Stimulated activated CD4-positive, alpha-beta T cell treated with anti-CD3 and anti-CD28 coated beads, Interleukin-2, amount 100 ng/mL, for 24 hours (primary cell): Measurements from ENCODE around the gene ARL5C.
A peak's percentile ranks its signal among the peaks of the same experiment; 100 is the strongest.

Source experiments
- DNase-seq, 2 donors: peaks; one replicate each; pipeline ENCODE4 v3.0.0-alpha.2; 2020

ARL5C gene, protein sequence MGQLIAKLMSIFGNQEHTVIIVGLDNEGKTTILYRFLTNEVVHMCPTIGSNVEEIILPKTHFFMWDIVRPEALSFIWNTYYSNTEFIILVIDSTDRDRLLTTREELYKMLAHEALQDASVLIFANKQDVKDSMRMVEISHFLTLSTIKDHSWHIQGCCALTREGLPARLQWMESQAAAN

GRCh38 chr17:39165841-39166349, at the start of gene ARL5C:
Gene ARL5C, minus strand, starts transcription at chr17:39166161. Its CDS starts 401 bp downstream, at chr17:39165760.
- DNase-seq: no peak

DNA sequence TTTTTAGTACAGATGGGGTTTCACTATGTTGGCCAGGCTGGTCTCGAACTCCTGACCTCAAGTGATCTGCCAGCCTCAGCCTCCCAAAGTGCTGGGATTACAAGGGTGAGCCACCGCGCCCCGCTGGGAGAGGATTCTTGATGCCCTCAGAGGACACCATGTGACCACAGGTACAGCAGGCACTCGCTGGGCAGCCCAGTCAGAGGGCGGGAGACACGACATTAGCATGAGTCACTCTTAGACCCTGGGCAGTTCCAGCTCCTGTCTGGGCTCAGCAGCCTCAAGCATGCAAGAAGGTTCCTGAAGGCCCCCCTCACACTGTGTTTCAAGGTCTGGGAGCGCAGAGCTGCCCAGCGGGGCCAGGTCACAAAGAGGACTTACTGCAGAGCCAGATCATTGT, 47.9 kb upstream of the ARL5C start:
- DNase-seq: no peak

DNA sequence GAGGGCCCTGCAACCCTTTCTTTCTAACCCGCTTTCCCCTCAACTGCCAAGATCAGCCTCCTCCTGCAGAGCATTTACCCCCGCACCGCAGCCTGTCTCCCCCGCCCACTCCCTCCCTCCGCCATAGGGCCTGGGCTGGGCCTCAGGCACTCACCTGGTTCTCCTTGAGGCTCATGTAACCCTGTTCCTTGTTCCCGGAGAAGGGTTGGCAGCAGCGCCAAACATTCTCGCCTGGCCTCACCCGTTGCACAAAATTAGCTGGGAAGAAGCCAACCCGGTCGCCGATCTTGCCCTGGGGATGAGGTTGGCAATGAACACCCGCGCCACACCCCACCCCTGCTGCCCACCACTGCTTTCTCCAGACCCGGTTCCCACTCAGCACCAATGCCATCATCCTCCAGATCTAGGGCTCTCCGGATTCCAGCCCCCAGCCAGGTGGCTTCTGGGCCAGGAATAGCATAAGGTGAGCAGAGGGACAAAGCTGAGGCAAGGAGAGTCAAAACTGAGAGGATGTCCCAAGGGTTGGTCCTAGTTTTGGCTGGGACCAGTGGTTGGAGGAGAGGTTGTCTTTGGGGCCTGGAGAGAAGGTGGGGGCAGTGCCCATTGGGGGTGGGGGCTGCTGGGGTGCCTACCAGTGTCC, 47.0 kb upstream of the ARL5C start:
- DNase-seq: no peak

- DNase-seq: no peak
Measured at GRCh38 chr17:39212195-39212810, 46.3 kb upstream of the ARL5C start.

DNA sequence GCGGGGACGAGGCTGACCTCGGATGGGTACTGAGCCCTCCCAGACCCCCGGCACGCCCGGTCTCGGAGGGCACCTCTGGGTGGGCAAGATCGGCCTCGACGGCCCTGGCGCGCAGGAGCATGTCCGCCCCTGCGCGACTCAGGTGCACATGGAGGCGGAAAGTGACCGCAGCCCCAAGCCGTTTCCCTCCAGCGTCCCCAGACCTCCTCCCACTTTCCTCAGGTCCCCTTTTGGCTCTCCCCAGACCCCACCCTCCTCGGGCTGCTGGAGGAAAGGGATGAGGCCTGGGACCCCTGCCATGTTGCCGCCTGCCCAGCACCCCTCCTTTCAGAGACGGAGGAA, 44.1 kb upstream of the ARL5C start:
- no peak for DNase-seq

DNA sequence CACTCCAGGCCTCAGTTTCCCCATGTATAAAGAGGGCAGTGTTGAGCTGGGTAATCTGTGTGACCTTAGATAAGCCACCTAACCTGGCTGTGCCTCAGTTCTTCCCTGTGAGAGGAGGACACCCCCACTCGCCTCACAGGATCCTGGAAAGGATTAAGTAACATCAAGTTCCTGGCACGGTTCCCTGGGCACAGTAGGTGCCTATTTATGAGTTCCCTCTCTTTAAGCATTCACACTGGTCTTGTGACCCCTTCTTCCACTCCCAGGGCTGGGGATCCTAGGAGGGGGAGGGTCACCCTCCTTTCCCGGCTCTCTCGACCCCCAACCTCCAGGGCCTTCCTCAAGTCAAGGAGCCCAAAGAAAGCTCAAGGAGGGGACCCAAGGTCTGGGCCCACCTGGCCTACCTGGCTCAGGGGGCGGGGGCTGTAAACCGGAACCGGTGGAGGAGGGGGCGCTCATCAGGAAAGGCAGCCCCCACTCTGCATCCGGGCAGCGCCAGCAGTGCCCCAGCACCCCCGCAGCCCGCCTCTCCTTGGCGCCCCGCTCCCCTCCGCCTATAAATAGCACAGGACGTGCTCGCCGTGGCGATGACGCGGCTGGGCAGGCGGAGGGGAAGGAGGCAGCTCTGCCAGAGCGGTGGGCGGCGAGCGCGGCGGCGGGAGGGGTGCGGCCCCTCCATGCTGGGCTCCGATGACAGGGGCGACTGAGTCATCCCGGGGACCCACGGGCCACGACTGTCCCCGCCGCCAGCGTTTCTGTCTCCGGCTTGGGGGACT, 43.5 kb upstream of the ARL5C start:
- DNase-seq: peak; percentile 72 to 73

GRCh38 chr17:39208893-39209292, 42.9 kb upstream of the ARL5C start:
- DNase-seq: no peak

- no peak for DNase-seq
Measured at GRCh38 chr17:39208136-39208535, 42.2 kb upstream of the ARL5C start.

DNA sequence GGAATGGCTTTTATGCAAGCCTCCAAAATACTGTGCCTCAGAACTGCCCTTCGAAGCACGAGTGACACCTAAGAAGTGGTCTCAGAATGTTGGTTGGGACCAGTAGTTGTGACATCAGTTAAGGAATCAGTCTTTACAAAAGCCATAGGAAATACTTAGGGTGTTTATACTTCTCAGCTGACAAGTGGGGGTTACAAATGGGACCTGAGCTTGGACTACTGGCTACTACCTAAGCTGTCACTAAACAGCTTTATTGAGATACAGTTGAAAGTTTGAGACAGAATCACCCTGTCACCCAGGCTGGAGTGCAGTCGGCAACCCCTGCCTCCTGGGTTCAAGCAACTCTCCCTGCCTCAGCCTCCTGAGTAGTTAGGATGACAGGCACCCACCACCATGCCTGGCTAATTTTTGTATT, 39.2 kb upstream of the ARL5C start:
- no peak for DNase-seq

DNA sequence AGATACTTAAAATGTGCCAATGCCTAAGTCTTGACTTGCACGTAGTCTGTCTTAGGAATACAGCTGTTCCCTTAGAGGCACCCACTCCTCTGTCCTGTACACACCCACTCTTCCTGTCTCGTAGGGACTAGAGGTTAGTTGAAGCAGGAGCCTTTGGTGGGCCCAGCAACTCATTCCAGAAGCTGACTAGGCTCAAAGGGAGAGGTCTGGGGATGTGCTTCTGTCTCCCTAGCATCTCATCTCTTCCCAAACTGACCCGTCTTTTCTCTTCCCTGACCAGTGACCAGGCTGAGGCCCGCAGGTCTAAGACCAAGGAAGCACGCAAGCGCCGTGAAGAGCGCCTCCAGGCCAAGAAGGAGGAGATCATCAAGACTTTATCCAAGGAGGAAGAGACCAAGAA, 38.3 kb upstream of the ARL5C start:
- no peak for DNase-seq

GRCh38 chr17:39200957-39201510, 35.1 kb upstream of the ARL5C start:
- no peak for DNase-seq

GRCh38 chr17:39200070-39200879, 34.3 kb upstream of the ARL5C start, which contains the start of gene RPL19:
Gene RPL19, plus strand, starts transcription at chr17:39200283. Its CDS starts 62 bp downstream, at chr17:39200345.
- DNase-seq: peak; percentile 79 to 83

- peak; percentile 87 to 90 for DNase-seq
Measured at GRCh38 chr17:39199820-39200069, 33.8 kb upstream of the ARL5C start.

- no peak for DNase-seq
Measured at GRCh38 chr17:39198186-39198566, 32.2 kb upstream of the ARL5C start.

DNA sequence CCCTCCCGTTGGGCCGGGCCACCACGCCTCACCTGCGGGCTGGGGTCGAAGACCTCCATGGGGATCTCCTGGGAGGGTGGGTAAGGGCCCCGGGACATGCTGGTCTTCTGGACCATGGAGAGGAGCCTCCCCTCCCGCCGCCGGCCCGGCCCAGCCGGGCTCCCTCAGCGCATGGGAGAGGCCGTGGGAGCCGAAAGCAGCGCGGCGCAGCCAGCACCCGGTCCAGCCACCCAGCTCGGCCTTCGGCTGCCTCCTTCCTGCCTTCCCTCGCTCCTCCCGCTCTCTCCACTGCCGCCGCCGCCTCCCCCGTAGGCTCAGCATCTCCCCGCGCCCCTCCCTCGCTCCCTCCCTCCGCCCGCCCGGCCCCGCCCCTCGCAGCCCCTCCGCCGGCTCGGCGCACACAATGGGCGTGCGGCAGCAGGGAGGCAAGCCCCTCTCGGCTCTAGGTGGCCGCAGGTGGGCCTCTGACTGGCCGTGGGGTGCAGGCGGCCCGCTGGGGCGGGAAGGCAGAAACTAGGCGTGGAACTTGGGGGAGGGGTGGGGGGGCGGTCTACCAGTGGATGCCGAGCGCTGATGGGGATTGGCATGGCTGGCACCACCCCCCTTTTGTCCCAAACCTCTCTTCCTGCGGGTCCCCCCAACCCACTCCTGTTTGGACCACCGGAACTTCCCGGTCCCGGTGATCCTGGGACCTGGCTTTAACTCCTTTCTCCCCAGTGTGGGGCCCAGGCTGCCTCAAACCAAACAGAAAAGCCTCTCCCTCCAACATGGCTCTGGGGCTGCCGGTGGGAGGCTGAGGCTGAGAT, 31.6 kb upstream of the ARL5C start, which contains the start of gene CACNB1:
CACNB1 (minus strand) TSS at position 290 of the 806 bp plus-strand sequence; CDS start at position 116, 174 bp downstream.
- peak; percentile 73 to 81 for DNase-seq

- no peak for DNase-seq
Measured at GRCh38 chr17:39196808-39197291, 30.9 kb upstream of the ARL5C start.

GRCh38 chr17:39196241-39196807, 30.4 kb upstream of the ARL5C start:
- DNase-seq: no peak

GRCh38 chr17:39195568-39196160, 29.7 kb upstream of the ARL5C start:
- no peak for DNase-seq

DNA sequence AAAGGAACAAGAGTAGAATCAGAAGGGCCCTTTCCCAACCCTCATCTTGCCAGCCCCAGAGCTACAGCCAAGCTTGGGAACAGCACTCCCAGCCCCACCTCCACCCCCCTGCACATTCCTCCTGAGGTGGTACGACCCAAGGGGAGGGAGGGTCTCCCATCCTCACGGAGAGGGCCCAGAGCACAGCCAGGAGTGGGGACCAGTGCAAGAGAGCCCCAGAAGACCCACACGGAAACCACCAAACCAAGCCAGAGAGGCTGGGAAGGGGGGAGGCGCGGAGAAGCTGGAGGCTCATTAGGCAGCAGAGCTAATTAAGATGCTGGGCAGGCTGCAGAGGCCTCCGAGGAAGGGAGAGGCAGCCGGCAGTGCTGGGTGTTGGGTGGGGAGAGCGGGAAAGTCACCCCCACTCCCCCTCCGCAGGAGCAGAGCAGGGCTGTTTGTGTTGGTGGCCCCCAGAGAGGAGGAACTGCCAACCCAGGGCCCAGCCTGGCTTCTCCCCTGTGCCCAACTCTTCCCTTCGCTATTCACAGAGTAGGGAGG, 29.1 kb upstream of the ARL5C start:
- DNase-seq: no peak
